GM18499 (cell line): ENCODE results near the gene ADGB.

Experiments
- ATAC-seq: cut with Tn5 transposase; IDR thresholded peaks from one replicate; pipeline ENCODE4 v1.9.1; 2021; ENCODE audit warnings: moderate number of reproducible peaks; ENCODE audit not compliant: insufficient read depth, unreplicated experiment

Gene ADGB

GRCh38 chr6:146620655-146621054, 21.9 kb downstream of the ADGB start:
- no peak for ATAC-seq

- no peak for ATAC-seq
Measured at GRCh38 chr6:146628350-146628749, 29.6 kb downstream of the ADGB start.

GRCh38 chr6:146634022-146634421, 35.2 kb downstream of the ADGB start:
- no peak for ATAC-seq

- ATAC-seq: no peak
Measured at GRCh38 chr6:146635165-146635564, 36.4 kb downstream of the ADGB start.

- no peak for ATAC-seq
Measured at GRCh38 chr6:146636481-146636880, 37.7 kb downstream of the ADGB start.

GRCh38 chr6:146642921-146643320, 44.1 kb downstream of the ADGB start:
- ATAC-seq: no peak

- no peak for ATAC-seq
Measured at GRCh38 chr6:146650799-146651481, 52.2 kb downstream of the ADGB start.

- ATAC-seq: no peak
Measured at GRCh38 chr6:146651482-146651863, 52.7 kb downstream of the ADGB start.

GRCh38 chr6:146657432-146657831, 58.7 kb downstream of the ADGB start:
- no peak for ATAC-seq

- ATAC-seq: no peak
Measured at GRCh38 chr6:146664871-146665360, 66.1 kb downstream of the ADGB start.

- ATAC-seq: no peak
Measured at GRCh38 chr6:146666909-146667308, 68.1 kb downstream of the ADGB start.

GRCh38 chr6:146670161-146670560, 71.4 kb downstream of the ADGB start:
- ATAC-seq: no peak

- ATAC-seq: no peak
Measured at GRCh38 chr6:146673069-146673468, 74.3 kb downstream of the ADGB start.

- no peak for ATAC-seq
Measured at GRCh38 chr6:146679386-146679785, 80.6 kb downstream of the ADGB start.

- no peak for ATAC-seq
Measured at GRCh38 chr6:146682919-146683318, 84.1 kb downstream of the ADGB start.

GRCh38 chr6:146689806-146690205, 91.0 kb downstream of the ADGB start:
- ATAC-seq: no peak

GRCh38 chr6:146693342-146693741, 94.6 kb downstream of the ADGB start:
- no peak for ATAC-seq

- no peak for ATAC-seq
Measured at GRCh38 chr6:146697921-146698320, 99.1 kb downstream of the ADGB start.

GRCh38 chr6:146700078-146700686, 101.4 kb downstream of the ADGB start:
- ATAC-seq: peak; percentile 62

GRCh38 chr6:146701632-146702031, 102.9 kb downstream of the ADGB start:
- no peak for ATAC-seq

- no peak for ATAC-seq
Measured at GRCh38 chr6:146709036-146709622, 110.4 kb downstream of the ADGB start.

GRCh38 chr6:146719387-146719786, 120.6 kb downstream of the ADGB start:
- no peak for ATAC-seq
